GM12878 (cell line): ENCODE measurements around the gene DMRT2. TPM values are rescaled to one million over a fixed set of nuclear protein-coding genes. Genes with fewer than 3 reads are reported as not detected.

Source experiments
- ATAC-seq: fragments of 200-7000 bp; cut with Tn5 transposase; 3 replicates; pipeline ENCODE4 v1.9.1; 2020; ENCODE audit warnings: mild to moderate bottlenecking, moderate library complexity
- BruUV-seq: library from RNA; stranded (reverse); fragments of 400-500 nt; replicated peaks from 2 replicates; lab custom pipeline; 2021; lab: Mats Ljungman, UMichigan
- CTCF ChIA-PET: fragments of 300-600 bp; sonication (Branson Sonifier 250); formaldehyde crosslinking; extraction: SDS; loops from one replicate; lab custom pipeline; 2021; ENCODE audit warnings: inconsistent platforms; lab: Yijun Ruan, JAX
- POLR2A ChIA-PET: fragments of 350-600 bp; formaldehyde crosslinking; extraction: SDS; loops from one replicate; lab custom pipeline; 2021; ENCODE audit warnings: inconsistent platforms; lab: Charles Lee
- RAD21 ChIA-PET: fragments of 300-600 bp; sonication (Branson Sonifier 250); formaldehyde crosslinking; loops from one replicate; lab custom pipeline; 2023; ENCODE audit warnings: antibody characterized with exemption; ENCODE audit not compliant: unreplicated experiment; lab: Charles Lee
- SMC1A ChIA-PET: fragments of 300-600 bp; sonication (Branson Sonifier 250); formaldehyde crosslinking; loops from one replicate; lab custom pipeline; 2023; ENCODE audit not compliant: unreplicated experiment, uncharacterized antibody; lab: Charles Lee
- DNase-seq: peaks from one replicate; pipeline ENCODE4 v3.0.0-alpha.2; 2011; ENCODE audit warnings: low read depth, low spot score
- FAIRE-seq: peaks from 3 replicates; lab custom pipeline; 2011; peaks lifted over from hg19 to GRCh38; lab: Jason Lieb, UNC
- H2AFZ ChIP-seq: 2 replicates; pipeline ENCODE4 v1.6.0; 2011; ENCODE audit warnings: low read depth, low read length, control low read depth; ENCODE audit not compliant: control insufficient read depth
- H3K27ac ChIP-seq: 2 replicates; pipeline ENCODE4 v1.5.1; 2011; ENCODE audit warnings: control low read depth; ENCODE audit not compliant: control insufficient read depth, insufficient read depth
- H3K27me3 ChIP-seq, 2 experiments: replicated peaks in 1 of 2; 2 replicates each; pipeline versions ENCODE4 v1.6.0 to v1.6.1; 2011; ENCODE audit warnings: low read length in 1 of 2; ENCODE audit not compliant: control insufficient read depth in 2 of 2, insufficient read depth in 2 of 2
- H3K36me3 ChIP-seq, 2 experiments: 2 replicates each; pipeline ENCODE4 v1.5.1; 2011; ENCODE audit warnings: low read length in 1 of 2; ENCODE audit not compliant: control insufficient read depth in 2 of 2, insufficient read depth in 2 of 2
- H3K4me1 ChIP-seq: 2 replicates; pipeline ENCODE4 v1.6.1; 2011; ENCODE audit warnings: mild to moderate bottlenecking, low read length, moderate library complexity, mixed read lengths; ENCODE audit not compliant: control insufficient read depth, insufficient read depth
- H3K4me2 ChIP-seq: 2 replicates; pipeline ENCODE4 v1.6.0; 2011; ENCODE audit warnings: control low read depth; ENCODE audit not compliant: control insufficient read depth, insufficient read depth
- H3K4me3 ChIP-seq: fragments of 200-600 bp; sonication (generic); 2 replicates; pipeline ENCODE4 v1.5.1; 2016
- H3K79me2 ChIP-seq: 2 replicates; pipeline ENCODE4 v1.6.0; 2011; ENCODE audit warnings: low read length; ENCODE audit not compliant: control insufficient read depth, insufficient read depth
- H3K9ac ChIP-seq: 2 replicates; pipeline ENCODE4 v1.8.0; 2011; ENCODE audit warnings: low read length, control low read depth, mixed read lengths; ENCODE audit not compliant: control insufficient read depth, insufficient read depth
- H3K9me3 ChIP-seq: replicated peaks from 3 replicates; pipeline ENCODE4 v1.5.1; 2011; ENCODE audit warnings: mild to moderate bottlenecking, low read length; ENCODE audit not compliant: control insufficient read depth, insufficient read depth
- H4K20me1 ChIP-seq: 2 replicates; pipeline ENCODE4 v1.6.0; 2011; ENCODE audit not compliant: control insufficient read depth, insufficient read depth
- BHLHE40 ChIP-seq, 2 experiments: fragments of 450-650 bp in 1 of 2; IDR thresholded peaks; 2 replicates each; pipeline ENCODE4 v1.6.1; 2011 to 2017; ENCODE audit warnings: low read depth in 2 of 2, borderline replicate concordance in 1 of 2, improper control_type of control experiment in 1 of 2, low read length in 1 of 2, mild to moderate bottlenecking in 1 of 2
- BMI1 ChIP-seq: fragments of 450-650 bp; IDR thresholded peaks from 2 replicates; pipeline ENCODE4 v1.6.1; 2016; ENCODE audit warnings: mild to moderate bottlenecking, moderate library complexity, borderline replicate concordance
- HDAC2 ChIP-seq: fragments of 200-600 bp; sonication (generic); IDR thresholded peaks from 2 replicates; pipeline ENCODE4 v1.6.1; 2017
- JUND ChIP-seq: IDR thresholded peaks from 2 replicates; pipeline ENCODE4 v1.6.1; 2012; ENCODE audit warnings: low read depth, mild to moderate bottlenecking, low read length, improper control_type of control experiment, moderate library complexity
- POLR2AphosphoS2 ChIP-seq: IDR thresholded peaks from 2 replicates; pipeline ENCODE4 v1.6.1; 2011; ENCODE audit warnings: low read depth, mild to moderate bottlenecking, low read length, improper control_type of control experiment, moderate library complexity
- WGBS: methylation state at CpG from one replicate; pipeline ENCODE4 v1.1.6; 2016; ENCODE audit warnings: low lambda C conversion rate; ENCODE audit not compliant: insufficient replicate concordance, insufficient coverage; ENCODE audit errors: missing lambda C conversion rate; 5-methylcytosine and 5-hydroxymethylcytosine counted together
- in situ Hi-C: fragments of 300-500 bp; cut with MboI; formaldehyde crosslinking; loops from 9 replicates; pipeline ENCODE4 v1.14.3; 2018; ENCODE audit warnings: mixed read lengths
- intact Hi-C: fragments of 100-400 bp; cut with micrococcal nuclease; formaldehyde crosslinking; loops from one replicate; pipeline ENCODE4 v1.14.2; 2022; ENCODE audit not compliant: unreplicated experiment
- polyA plus RNA-seq, 11 experiments: library from polyadenylated mRNA; depleted of rRNA in 4 of 11; unstranded in 6 of 11; stranded (reverse) in 5 of 11; fragments of >200 nt; fragmentation: Nextera tagmentation in 4 of 11; fragmentation: Illumina TruSeq in 1 of 11; extraction: Ambion mirVana in 4 of 11; extraction: Trizol in 1 of 11; gene quantifications; 1 replicate in 1 of 11; 2 replicates in 10 of 11; pipeline versions ENCODE4 v1.2.1 to v1.2.3, GENCODE V29; 2011 to 2016; ENCODE audit warnings: inconsistent platforms in 2 of 11, missing spikeins in 2 of 11, low read depth in 1 of 11
- total RNA-seq, 4 experiments: library from RNA; depleted of rRNA in 3 of 4; stranded (reverse); fragments of >200 nt in 3 of 4; fragmentation: Illumina TruSeq in 1 of 4; extraction: Trizol in 1 of 4; gene quantifications; 2 replicates each; pipeline versions ENCODE4 v1.2.1 to v1.2.3, GENCODE V29; 2013 to 2021
- TF ChIP-seq, protein P1 (sequence below): fragments of 450-650 bp; IDR thresholded peaks from 2 replicates; pipeline ENCODE4 v1.6.1; 2017; ENCODE audit warnings: low read depth, mild to moderate bottlenecking, moderate library complexity
- TF ChIP-seq, protein P2 (sequence below): fragments of 450-650 bp; IDR thresholded peaks from 2 replicates; pipeline ENCODE4 v1.6.1; 2018; ENCODE audit warnings: mild to moderate bottlenecking, low read depth, moderate library complexity; ENCODE audit not compliant: partially characterized antibody

The DMRT2 gene
- total and polyA plus RNA-seq, 10 of the 15 experiments (the other 5 are each of a cell fraction or from before 2014, with no cell fraction given) = 0.08 to 50.2 (median 0.69) TPM

- 9% methylated on average over 11 of the region's 13 CpGs for WGBS
- ATAC-seq = peak; percentile 1; the same call in 1 of the 3 replicates
- H3K79me2 ChIP-seq = no peaks in the 10 kb centered on the region
- no peak overlapping the region for H3K27ac ChIP-seq
- no peaks in the 10 kb centered on the region for H4K20me1 ChIP-seq
- in situ Hi-C loops (no loop called here), intact Hi-C loops (no loop called here)
- no peak overlapping the region for H2AFZ ChIP-seq
- TF ChIP-seq BMI1 = no peak
- TF ChIP-seq BHLHE40 (IDR thresholded peaks at IDR 0.05; ENCODE audit: borderline replicate concordance in 1 of 2, low read depth in 2 of 2, low read length in 1 of 2) = peak in 1 of 2 experiments; percentile 25; a peak in 2 of 4 replicates
- no peak overlapping the region for H3K4me3 ChIP-seq
- FAIRE-seq = no peak
- ChIA-PET RAD21 (interaction anchor here (1.1 to 1.5 kb wide), 3 partner anchors 111 to 378 kb away, joined by 3 to 4 read pairs (median 3); no protein-coding TSS in a partner anchor), POLR2A (no interaction called here), CTCF (no interaction called here), SMC1A (interaction anchor here (0.9 kb wide), 1 partner anchor 63 kb away, joined by 5 read pairs; no protein-coding TSS in a partner anchor)
- peaks cover 3% of the 10 kb centered on the region; the same call in 2 of the 3 replicates for H3K9me3 ChIP-seq
- no TSS peak for BruUV-seq
- H3K9ac ChIP-seq = no peak overlapping the region
- DNase-seq = no peak
- peaks cover 10 to 38% of the 10 kb centered on the region in 2 experiments for H3K27me3 ChIP-seq
- no peak overlapping the region for H3K4me2 ChIP-seq
- no peaks in the 10 kb centered on the region for H3K4me1 ChIP-seq
- H3K36me3 ChIP-seq = no peaks in the 10 kb centered on the region
Measured at GRCh38 chr9:1051210-1051583, 1.0 kb downstream of the DMRT2 start.

GRCh38 chr9:1051584-1052275 lies 1.6 kb downstream of the DMRT2 start:
- Histone ChIP-seq H3K9me3 (peaks cover 3% of the 10 kb centered on the region; the same call in 2 of the 3 replicates), H3K27me3 (peaks cover 10 to 35% of the 10 kb centered on the region in 2 experiments), H3K4me2 (no peak overlapping the region), H4K20me1 (no peaks in the 10 kb centered on the region), H3K4me3 (no peak overlapping the region), H3K36me3 (no peaks in the 10 kb centered on the region), H2AFZ (no peak overlapping the region), H3K27ac (no peak overlapping the region), H3K79me2 (no peaks in the 10 kb centered on the region), H3K9ac (no peak overlapping the region), H3K4me1 (no peaks in the 10 kb centered on the region)
- DNase-seq = no peak
- BruUV-seq = no TSS peak
- ChIA-PET POLR2A (interaction anchor here (1.8 kb wide), 1 partner anchor 12 kb away, joined by 5 read pairs; no protein-coding TSS in a partner anchor), SMC1A (interaction anchor here (0.9 to 3.9 kb wide), 2 partner anchors 63 to 216 kb away, joined by 5 to 30 read pairs; no protein-coding TSS in a partner anchor), RAD21 (interaction anchor here (0.9 to 3.4 kb wide), 6 partner anchors 42 to 378 kb away, joined by 3 to 15 read pairs (median 3); no protein-coding TSS in a partner anchor), CTCF (interaction anchor here (1.0 to 1.7 kb wide), 3 partner anchors 48 to 379 kb away, joined by 3 to 5 read pairs (median 5); no protein-coding TSS in a partner anchor)
- in situ Hi-C loops = no loop called here
- intact Hi-C loops = no loop called here
- 3% methylated on average over 78 of the region's 90 CpGs for WGBS
- no peak for FAIRE-seq
- ATAC-seq = peak; percentile 69
- TF ChIP-seq POLR2AphosphoS2 (no peak), HDAC2 (no peak), JUND (no peak)
- TF ChIP-seq, protein P1, sequence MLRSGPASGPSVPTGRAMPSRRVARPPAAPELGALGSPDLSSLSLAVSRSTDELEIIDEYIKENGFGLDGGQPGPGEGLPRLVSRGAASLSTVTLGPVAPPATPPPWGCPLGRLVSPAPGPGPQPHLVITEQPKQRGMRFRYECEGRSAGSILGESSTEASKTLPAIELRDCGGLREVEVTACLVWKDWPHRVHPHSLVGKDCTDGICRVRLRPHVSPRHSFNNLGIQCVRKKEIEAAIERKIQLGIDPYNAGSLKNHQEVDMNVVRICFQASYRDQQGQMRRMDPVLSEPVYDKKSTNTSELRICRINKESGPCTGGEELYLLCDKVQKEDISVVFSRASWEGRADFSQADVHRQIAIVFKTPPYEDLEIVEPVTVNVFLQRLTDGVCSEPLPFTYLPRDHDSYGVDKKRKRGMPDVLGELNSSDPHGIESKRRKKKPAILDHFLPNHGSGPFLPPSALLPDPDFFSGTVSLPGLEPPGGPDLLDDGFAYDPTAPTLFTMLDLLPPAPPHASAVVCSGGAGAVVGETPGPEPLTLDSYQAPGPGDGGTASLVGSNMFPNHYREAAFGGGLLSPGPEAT = no peak
- TF ChIP-seq, protein P2, sequence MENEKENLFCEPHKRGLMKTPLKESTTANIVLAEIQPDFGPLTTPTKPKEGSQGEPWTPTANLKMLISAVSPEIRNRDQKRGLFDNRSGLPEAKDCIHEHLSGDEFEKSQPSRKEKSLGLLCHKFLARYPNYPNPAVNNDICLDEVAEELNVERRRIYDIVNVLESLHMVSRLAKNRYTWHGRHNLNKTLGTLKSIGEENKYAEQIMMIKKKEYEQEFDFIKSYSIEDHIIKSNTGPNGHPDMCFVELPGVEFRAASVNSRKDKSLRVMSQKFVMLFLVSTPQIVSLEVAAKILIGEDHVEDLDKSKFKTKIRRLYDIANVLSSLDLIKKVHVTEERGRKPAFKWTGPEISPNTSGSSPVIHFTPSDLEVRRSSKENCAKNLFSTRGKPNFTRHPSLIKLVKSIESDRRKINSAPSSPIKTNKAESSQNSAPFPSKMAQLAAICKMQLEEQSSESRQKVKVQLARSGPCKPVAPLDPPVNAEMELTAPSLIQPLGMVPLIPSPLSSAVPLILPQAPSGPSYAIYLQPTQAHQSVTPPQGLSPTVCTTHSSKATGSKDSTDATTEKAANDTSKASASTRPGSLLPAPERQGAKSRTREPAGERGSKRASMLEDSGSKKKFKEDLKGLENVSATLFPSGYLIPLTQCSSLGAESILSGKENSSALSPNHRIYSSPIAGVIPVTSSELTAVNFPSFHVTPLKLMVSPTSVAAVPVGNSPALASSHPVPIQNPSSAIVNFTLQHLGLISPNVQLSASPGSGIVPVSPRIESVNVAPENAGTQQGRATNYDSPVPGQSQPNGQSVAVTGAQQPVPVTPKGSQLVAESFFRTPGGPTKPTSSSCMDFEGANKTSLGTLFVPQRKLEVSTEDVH = no peak
